Gastrocnemius medialis (tissue), 4 donors: ENCODE results near the gene MOCS2.

ENCODE experiments used
- POLR2A ChIP-seq, 2 donors: fragments of 450-650 bp; IDR thresholded peaks; one replicate each; pipeline ENCODE4 v1.6.1; 2017; ENCODE audit warnings: antibody characterized with exemption in 2 of 2, mild to moderate bottlenecking in 2 of 2, moderate library complexity in 2 of 2
- TF ChIP-seq, protein P1 (sequence below), 5 experiments: fragments of 450-650 bp in 3 of 5; fragments of 200-600 bp in 2 of 5; sonication (generic) in 2 of 5; IDR thresholded peaks in 4 of 5; conservative IDR thresholded peaks in 1 of 5; 1 replicate in 4 of 5; 2 replicates in 1 of 5; pipeline ENCODE4 v1.5.1; 2016 to 2019; ENCODE audit warnings: antibody characterized with exemption in 5 of 5, mild to moderate bottlenecking in 3 of 5, moderate library complexity in 3 of 5

GRCh38 chr5:53063176-53063575 lies 46.4 kb downstream of the MOCS2 start:
- TF ChIP-seq, protein P1, sequence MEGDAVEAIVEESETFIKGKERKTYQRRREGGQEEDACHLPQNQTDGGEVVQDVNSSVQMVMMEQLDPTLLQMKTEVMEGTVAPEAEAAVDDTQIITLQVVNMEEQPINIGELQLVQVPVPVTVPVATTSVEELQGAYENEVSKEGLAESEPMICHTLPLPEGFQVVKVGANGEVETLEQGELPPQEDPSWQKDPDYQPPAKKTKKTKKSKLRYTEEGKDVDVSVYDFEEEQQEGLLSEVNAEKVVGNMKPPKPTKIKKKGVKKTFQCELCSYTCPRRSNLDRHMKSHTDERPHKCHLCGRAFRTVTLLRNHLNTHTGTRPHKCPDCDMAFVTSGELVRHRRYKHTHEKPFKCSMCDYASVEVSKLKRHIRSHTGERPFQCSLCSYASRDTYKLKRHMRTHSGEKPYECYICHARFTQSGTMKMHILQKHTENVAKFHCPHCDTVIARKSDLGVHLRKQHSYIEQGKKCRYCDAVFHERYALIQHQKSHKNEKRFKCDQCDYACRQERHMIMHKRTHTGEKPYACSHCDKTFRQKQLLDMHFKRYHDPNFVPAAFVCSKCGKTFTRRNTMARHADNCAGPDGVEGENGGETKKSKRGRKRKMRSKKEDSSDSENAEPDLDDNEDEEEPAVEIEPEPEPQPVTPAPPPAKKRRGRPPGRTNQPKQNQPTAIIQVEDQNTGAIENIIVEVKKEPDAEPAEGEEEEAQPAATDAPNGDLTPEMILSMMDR (IDR thresholded peaks at IDR 0.05 in 4 of 5, conservative IDR thresholded peaks at IDR 0.05 in 1 of 5): no peak
- TF ChIP-seq POLR2A (IDR thresholded peaks at IDR 0.05): no peak
